HG03066 (cell line): ENCODE results near the gene BAZ2B.
"Not testable (repeated sequence)": the region's sequence is repeated elsewhere in the genome, so short reads cannot be mapped to it uniquely, and the experiment has no call there.

Experiments used
- ATAC-seq: cut with Tn5 transposase; IDR thresholded peaks from one replicate; pipeline ENCODE4 v1.9.1; 2021; ENCODE audit warnings: low read depth; ENCODE audit not compliant: unreplicated experiment

Gene BAZ2B, protein sequence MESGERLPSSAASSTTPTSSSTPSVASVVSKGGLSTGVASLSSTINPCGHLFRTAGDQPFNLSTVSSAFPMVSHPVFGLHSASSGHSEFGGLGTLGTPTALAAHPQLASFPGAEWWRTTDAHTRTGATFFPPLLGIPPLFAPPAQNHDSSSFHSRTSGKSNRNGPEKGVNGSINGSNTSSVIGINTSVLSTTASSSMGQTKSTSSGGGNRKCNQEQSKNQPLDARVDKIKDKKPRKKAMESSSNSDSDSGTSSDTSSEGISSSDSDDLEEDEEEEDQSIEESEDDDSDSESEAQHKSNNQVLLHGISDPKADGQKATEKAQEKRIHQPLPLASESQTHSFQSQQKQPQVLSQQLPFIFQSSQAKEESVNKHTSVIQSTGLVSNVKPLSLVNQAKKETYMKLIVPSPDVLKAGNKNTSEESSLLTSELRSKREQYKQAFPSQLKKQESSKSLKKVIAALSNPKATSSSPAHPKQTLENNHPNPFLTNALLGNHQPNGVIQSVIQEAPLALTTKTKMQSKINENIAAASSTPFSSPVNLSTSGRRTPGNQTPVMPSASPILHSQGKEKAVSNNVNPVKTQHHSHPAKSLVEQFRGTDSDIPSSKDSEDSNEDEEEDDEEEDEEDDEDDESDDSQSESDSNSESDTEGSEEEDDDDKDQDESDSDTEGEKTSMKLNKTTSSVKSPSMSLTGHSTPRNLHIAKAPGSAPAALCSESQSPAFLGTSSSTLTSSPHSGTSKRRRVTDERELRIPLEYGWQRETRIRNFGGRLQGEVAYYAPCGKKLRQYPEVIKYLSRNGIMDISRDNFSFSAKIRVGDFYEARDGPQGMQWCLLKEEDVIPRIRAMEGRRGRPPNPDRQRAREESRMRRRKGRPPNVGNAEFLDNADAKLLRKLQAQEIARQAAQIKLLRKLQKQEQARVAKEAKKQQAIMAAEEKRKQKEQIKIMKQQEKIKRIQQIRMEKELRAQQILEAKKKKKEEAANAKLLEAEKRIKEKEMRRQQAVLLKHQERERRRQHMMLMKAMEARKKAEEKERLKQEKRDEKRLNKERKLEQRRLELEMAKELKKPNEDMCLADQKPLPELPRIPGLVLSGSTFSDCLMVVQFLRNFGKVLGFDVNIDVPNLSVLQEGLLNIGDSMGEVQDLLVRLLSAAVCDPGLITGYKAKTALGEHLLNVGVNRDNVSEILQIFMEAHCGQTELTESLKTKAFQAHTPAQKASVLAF (N-terminal part only)

DNA sequence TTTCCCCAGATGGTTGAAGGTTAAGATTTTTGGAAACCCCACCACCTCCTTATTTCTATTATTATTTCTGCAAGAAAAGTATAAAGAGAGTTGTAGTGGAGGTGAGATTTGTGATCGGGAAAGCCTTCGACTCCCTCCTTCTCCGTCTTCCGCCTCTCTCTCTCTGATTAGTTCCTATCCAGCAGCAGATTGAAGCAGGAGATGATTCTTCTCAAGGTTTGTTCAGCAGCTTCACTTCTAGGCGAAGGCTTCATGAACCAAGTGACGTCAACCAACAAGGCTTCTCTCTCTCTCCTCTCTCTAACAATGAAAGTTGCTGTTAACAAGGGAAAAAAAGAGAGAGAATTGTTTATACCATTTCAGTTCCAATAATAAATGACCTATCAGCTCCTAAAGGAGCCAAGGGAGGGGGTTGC, at the start of gene BAZ2B:
Gene BAZ2B (minus strand): TSS at position 263 of the 416 bp plus-strand sequence. CDS start 137,829 bp downstream, outside the sequence.
- ATAC-seq, result no peak

DNA sequence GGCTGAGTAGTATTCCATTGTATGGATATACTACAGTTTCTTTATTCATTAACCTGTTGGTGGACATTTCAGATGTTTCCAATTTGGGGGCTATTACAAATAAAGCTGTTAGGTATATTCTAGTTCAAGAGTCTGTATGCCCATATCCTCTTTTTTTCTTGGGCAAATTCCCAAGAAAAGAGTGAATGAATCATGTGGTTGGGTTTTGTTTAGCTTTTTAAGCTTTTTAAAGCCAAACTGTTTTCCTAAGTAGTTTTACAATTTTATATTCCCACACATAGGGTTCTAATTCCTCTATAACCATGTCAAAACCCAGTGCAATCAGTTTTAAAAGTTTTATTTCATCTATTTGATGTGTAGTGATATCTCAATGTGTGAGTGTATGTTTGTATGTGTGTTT, 44.9 kb upstream of the BAZ2B start:
- no peak for ATAC-seq

DNA sequence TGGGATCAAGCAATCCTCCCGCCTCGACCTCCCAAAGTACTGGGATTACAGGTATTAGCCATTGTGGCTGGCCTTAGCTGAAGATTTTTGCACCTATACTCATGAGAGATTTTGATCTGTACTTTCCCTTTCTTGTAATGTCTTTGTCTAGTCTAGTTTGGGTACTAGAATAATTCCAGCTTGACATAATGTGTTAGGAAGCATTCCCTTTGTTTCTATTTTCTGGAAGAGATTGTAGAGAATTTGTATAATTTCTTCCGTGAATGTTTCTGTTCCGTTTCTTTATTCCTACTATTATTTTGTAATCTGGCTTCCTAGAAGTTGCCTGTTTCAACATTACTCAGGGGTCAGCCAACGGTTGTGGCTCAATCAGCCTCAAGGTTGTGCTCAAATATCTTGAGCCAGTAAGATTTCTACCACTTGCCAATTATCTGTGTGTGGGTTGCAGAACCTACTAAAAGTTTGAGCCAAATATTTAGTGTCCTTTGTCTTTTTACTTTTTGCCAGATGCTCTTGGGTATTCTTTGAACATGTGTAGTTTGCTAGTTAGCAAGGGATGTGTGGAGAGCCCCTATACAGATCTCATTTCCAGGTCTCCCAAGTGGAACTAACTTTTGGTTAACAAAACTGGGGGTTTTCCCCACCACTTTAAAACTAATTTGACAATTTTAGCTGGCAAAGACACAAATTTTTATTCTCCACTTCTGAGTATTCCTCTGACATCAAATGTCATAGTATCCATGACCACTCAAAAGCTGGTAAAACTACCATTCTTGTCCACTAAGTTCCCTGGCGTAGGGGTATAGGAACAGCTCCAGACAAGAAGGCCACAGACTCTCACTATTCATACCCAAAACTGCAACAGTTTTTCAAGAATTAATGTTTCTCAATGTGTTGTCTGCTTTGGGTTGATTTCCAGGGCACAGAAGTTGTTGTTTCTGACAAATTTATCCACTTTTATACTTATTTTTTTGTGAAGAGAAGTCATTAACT, 42.8 kb upstream of the BAZ2B start:
- no peak for ATAC-seq

DNA sequence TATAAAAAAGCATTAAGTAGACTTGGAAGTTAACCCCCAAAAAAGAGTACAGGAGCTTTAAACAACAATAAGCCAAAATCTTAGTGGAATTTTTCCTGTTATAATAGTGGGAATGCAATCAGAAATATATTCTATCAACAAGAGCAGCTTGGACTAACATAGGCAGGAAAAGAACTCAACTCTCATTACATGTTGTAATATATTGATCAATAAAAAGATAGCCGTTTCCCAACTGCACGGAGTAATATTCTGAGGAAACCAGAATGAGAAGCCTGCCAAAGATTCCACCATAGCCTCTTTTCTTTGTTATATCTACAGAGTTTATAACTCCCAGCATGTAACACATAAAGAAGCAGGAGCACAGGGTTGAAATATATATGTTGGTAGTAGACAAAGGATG, 37.6 kb upstream of the BAZ2B start:
- no peak for ATAC-seq

DNA sequence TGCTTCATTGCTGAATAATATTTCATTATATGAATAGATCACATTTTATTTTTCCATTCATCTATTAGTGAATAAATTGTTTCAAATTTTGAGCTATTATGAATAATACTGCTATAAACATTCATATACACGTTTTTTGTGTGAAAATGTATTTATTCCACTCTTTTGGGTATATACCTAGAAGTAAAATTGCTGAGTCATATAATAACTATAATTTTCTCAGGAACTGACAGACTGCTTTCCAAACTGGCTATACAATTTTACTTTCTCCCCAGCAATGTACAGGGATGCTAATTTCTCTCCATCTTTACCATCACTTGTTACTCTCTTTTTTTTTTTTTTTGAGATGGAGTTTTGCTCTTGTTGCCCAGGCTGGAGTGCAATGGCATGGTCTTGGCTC, 35.5 kb upstream of the BAZ2B start:
- no peak for ATAC-seq

DNA sequence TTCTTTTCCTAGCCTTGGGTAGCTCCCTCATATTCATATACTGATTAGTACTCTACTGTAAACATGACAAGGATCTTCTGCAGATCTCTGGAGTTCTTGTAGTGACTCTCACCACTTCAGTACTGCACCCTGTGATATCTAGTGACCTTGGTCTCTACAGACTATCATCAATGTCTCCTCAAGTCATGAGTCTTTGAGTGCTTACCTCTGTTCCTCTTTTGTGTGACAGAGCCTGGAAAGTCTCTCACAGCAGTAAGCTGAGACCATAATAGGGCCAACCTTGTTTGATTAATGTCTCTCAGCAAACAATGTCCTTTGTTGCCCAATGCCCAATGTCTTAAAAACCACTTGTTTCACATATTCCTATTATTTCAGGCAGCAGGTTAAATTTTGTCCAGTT, 34.2 kb upstream of the BAZ2B start:
- no peak for ATAC-seq

DNA sequence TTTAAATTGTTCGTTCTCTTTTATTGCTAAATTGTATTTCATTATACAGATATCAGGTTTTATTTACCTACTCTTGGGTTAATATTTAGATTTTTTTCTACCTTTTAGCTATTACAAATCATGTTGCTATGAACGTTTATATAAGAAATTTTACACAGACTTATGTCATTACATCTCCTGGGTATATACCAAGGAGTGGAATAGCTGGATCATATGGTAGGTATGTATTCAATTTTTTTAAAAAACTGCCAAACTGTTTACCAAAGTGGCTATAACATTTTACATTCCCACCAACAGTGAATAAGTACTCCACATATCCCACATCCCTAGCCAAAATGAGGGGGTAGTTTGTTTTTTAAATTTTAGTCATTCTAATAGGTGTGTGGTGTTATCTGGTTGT, 32.3 kb upstream of the BAZ2B start:
- ATAC-seq, result no peak

DNA sequence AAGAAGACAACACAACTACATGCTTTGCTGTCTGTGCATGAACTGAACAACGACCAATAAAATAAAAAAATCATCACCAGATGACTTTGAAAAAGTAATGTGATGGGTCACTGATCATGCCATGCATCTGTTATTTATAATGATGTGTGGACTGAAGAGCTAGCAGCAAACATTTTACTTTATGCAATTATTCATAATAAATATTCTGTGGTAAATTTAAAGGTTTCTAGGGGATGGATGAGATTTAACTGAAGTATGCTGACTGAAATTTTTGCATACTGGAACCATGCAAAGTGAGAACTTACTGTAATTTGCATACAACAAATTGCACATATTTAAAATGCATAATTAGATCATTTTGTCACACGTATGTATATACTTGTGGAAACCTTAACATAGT, 31.3 kb upstream of the BAZ2B start:
- ATAC-seq, result no peak

DNA sequence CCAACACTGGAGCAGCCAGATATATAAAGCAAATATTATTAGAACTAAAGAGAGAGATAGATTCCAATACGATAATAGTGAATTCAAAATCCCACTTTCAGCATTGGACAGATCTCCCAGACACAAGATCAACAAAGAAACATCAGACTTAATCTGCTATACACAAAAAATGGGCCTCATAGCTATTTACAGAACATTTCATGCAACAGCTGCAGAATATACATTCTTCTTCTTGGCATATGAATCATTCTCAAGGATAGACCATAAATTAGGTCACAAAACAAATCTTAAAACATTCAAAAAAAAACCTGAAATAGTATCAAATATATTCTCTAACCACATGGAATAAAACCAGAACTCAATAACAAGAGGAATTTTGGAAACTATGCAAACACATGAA, 23.8 kb upstream of the BAZ2B start:
- ATAC-seq, result no peak

DNA sequence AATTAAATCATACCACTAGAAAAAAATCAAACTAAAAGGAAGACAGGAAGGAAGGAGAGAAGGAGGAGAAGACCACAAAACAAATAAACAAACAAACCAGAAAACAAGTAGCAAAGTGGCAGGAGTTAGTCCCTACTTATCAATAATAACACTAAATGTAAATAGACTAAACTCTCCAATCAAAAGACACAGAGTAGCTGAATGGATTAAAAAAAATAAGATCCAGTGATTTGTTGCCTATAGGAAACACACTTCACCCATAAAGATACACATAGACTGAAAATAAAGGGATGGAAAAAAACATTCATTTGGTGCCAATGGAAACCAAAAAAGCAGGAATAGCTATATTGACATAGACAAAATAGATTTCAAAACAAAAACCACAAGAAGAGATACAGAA, 23.4 kb upstream of the BAZ2B start:
- ATAC-seq, result no peak

DNA sequence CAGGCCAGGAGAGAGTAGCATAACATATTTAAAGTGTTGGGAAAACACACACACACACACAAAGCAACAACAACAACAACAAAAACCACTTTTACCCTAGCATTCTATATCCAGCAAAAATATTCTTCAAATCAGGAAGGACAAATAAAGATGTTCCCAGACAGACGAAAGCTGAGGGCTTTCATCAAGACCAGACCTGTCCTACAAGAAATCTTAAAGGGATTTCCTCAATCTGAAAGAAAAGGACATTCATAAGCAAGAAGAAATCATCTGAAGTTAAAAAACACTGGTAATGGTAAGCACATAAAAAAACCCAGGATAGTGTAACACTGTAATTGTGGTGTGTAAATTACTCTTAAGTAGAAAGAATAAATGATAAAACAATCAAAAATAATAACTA, 22.7 kb upstream of the BAZ2B start:
- no peak for ATAC-seq

DNA sequence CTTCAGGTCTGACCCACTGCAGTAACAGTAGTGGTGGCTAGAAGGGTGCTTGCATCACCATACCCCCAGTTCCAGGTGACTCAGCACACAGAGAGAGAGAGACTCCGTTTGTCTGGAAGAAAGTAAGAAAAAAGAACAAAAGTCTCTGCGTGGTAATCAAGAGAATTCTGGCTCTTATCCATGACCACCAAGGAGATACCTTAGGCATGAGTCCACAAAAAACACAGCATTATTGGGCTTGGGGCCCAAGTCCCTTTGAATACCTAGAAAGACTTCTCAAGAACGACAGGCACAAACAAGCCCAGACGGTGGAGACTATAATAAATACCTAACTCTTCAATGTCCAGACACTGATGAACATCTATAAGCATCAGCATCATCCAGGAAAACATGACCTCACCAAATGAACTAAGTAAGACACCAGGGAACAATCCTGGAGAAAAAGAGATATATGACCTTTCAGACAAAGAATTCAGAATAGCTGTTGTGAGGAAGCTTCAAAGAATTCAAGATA, 21.7 kb upstream of the BAZ2B start:
- ATAC-seq, result no peak

DNA sequence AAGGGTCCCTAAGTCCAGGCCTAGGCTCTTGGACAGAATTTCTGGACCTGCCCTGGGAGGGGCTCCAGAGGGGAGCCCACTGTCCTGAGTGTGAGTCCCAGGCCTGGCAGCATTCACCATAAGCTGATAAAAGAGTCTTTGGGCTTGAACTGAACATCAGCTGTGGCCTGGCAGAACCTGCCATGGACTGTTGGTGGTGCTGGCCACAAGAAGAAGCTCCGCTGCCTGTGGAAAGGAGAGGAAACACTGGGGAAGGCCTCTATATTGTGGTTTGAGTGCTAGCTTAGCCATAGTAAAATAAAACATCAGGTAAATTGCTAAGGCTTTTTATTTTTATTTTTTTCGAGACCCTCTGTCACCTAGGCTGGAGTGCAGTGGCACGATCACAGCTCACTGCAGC, 20.9 kb upstream of the BAZ2B start:
- no peak for ATAC-seq

DNA sequence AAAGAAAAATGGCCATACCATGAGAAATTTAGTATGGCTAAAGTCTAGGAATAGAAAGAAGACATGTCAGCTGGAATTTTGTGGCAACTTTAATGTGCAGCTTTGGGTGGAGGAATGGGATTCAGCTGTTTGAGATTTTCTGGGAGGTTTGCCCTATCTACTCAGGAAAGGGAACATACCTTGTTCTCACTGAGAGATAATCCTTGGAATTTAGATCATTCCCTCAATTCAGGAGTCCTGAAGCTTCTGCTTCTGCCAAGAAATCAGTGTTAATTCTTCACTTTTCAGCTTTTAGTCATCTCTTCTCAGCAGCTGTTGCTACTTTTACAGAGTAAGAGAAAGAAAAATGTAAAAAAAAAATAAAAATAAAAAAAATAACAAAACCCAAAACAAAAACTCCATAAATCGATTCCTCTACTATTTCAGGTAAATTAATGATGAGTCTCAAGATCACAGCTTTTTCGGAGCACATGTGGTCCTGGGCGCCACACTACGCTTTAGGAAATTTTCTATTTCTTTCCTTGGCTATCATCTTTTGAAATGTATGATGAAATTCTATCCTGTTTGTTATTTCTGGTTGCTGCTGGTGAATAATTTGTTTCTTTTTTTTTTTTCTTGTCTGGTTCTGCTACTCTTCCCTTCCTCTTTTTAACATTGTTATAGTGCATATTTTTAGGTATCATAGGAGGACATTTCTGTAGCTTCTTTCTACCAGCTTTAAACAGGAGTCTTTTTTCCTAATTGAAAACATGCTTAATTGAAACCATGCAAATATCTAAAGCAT, 18.9 kb upstream of the BAZ2B start:
- no peak for ATAC-seq

DNA sequence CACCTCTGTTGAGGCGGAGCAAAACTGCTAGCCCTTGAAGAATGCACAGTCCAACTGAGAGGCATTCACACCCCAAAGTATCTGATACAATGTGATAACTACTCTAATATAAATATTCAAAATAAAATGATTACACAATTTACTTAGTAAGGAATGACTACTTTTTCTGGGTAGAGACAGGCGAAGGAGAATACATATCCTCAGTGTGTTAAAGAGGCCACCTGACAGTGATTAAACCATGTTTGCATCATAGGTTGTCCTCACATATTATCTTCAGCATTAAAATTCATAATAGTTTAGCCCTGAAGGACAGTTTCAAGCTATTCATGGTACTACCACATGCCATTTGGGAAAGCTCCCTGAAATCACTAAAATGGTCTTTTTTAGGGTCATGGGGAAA, 16.9 kb upstream of the BAZ2B start:
- no peak for ATAC-seq

DNA sequence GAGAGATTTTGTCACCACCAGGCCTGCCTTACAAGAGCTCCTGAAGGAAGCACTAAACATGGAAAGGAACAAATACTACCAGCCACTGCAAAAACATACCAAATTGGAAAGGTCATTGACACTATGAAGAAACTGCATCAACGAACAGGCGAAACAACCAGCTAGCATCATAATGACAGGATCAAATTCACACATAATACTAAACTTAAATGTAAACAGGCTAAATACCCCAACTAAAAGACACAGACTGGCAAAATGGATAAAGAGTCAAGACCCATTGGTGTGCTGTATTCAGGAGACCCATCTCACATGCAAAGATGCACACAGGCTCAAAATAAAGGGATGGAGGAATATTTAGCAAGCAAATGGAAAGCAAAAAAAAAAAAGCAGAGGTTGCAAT, 9.3 kb upstream of the BAZ2B start:
- not testable (repeated sequence) for ATAC-seq

DNA sequence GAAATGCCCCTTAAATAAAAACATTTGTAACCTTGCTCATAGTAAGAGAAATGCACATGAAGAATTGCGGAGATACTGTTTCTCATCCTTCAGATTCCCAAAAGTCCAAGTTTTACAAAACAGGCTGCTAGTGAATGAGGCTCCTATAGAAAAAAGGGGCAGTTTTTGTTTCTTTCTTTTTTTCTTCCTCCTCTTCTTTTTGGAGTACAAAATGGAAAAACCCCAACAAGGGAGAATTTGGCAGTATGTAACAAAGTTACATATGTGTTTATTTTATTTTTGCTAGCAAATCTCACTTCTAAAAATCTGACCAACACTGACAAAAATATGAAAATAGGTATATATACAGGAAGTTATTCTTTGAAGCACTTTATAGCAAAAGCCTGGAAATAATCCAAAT, 7.1 kb upstream of the BAZ2B start:
- ATAC-seq, result no peak

DNA sequence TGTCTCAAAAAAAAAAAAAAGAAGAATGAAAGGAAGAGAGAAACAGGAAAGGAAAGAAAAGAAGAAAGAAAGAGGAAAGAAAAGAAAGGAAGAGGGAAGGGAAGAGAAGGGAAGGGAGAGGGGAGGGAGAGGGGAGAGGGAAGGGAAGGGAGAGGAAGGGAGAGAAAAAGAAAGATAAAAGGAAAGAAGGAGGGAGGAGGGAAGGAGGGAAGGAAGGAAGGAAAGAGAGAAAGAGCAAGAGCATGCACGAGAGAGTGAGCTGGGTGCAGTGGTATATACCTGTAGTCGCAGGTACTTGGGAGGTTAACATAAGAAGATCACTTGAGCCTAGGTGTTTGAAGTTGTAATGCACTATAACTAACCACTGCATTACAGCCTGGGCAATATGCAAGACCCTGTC, 6.6 kb upstream of the BAZ2B start:
- no peak for ATAC-seq

DNA sequence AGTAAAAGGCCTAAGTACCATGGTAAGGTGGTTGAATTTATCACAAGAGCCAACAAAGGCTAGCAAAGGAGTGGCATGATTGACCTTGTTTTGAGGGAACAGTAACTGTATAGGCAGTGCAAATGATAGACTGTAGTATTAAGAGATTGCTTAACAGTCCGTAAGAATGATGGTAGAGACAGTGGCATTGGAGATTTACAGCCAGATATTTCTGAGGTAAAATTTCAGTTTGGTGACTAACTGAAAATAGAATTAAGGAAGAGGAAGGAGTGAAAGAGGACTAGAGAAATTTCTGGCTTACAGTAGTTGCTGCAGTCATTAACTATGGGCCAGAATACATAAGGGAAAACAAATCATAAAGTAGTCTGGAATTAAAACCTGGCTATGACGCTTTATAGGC, 4.4 kb upstream of the BAZ2B start:
- no peak for ATAC-seq
